Kidney (tissue), 14 donors: ENCODE data around the gene STIM1. TPM values are rescaled to one million over a fixed set of nuclear protein-coding genes. Genes with fewer than 3 reads are reported as not detected.

Experiments
- DNase-seq, 5 donors: peaks; one replicate each; pipeline ENCODE4 v3.0.0-alpha.2; 2013 to 2020
- FAIRE-seq: peaks from 2 replicates; lab custom pipeline; 2012; peaks lifted over from hg19 to GRCh38; lab: Jason Lieb, UNC
- H3K27ac ChIP-seq, 2 donors: one replicate each; pipeline ENCODE4 v1.7.0; 2013; ENCODE audit warnings: low read depth in 2 of 2, low read length in 2 of 2, inconsistent platforms in 1 of 2
- H3K27me3 ChIP-seq: one replicate; pipeline ENCODE4 v1.7.1; 2013; ENCODE audit warnings: low read length, inconsistent platforms; ENCODE audit not compliant: control insufficient read depth, insufficient read depth
- H3K36me3 ChIP-seq, 3 donors: one replicate each; pipeline versions ENCODE4 v1.7.0 to v1.7.1; 2013; ENCODE audit warnings: low read length in 3 of 3, control low read depth in 1 of 3, inconsistent platforms in 1 of 3; ENCODE audit not compliant: insufficient read depth in 3 of 3, control insufficient read depth in 2 of 3
- H3K4me1 ChIP-seq, 3 donors: one replicate each; pipeline versions ENCODE4 v1.7.0 to v1.7.1; 2013; ENCODE audit warnings: low read length in 3 of 3, inconsistent platforms in 1 of 3, low read depth in 1 of 3; ENCODE audit not compliant: control insufficient read depth in 2 of 3, insufficient read depth in 2 of 3
- H3K4me3 ChIP-seq, 3 donors: one replicate each; pipeline versions ENCODE4 v1.7.0 to v1.8.1; 2013; ENCODE audit warnings: low read length in 3 of 3, control low read depth in 1 of 3, inconsistent platforms in 1 of 3
- H3K9ac ChIP-seq, 3 donors: one replicate each; pipeline versions ENCODE4 v1.7.0 to v1.7.1; 2013; ENCODE audit warnings: low read length in 3 of 3, control low read depth in 1 of 3, inconsistent platforms in 1 of 3
- H3K9me3 ChIP-seq, 3 donors: one replicate each; pipeline versions ENCODE4 v1.7.0 to v1.7.1; 2013; ENCODE audit warnings: low read length in 3 of 3, control low read depth in 1 of 3, inconsistent platforms in 1 of 3; ENCODE audit not compliant: control insufficient read depth in 2 of 3, insufficient read depth in 1 of 3
- intact Hi-C: fragments of 100-400 bp; cut with DNase I; formaldehyde crosslinking; loops from one replicate; pipeline ENCODE4 v1.11.1; 2022
- polyA plus RNA-seq: library from polyadenylated mRNA; stranded (reverse); fragments of 350-450 nt; fragmentation: Illumina TruSeq; extraction: RNeasy Lipid Tissue Mini Kit (QIAGEN cat#74804); gene quantifications from one replicate; pipeline ENCODE4 v1.2.3, GENCODE V29; 2014; ENCODE audit warnings: low read depth, low replicate concordance; ENCODE audit not compliant: insufficient read depth
- total RNA-seq: library from RNA; stranded (reverse); fragmentation: NEBNext Ultra II Directional; extraction: Animal tissue kit (Norgen Biotek cat#: 25700); gene quantifications from one replicate; pipeline ENCODE4 v1.2.1, GENCODE V29; 2021
- TF ChIP-seq, protein P1 (sequence below): IDR thresholded peaks from 3 replicates; pipeline ENCODE4 v1.5.1; 2012; ENCODE audit warnings: mild to moderate bottlenecking, moderate library complexity, borderline replicate concordance; ENCODE audit not compliant: insufficient read depth; ENCODE audit errors: extremely low read depth
- donor health status: control.
- donor health status: control.
- donor health status: control.
- donor health status: control.
- donor health status: control.
- donor health status: DM: yes; HTN: yes; CAD: no.
- donor health status: Normal renal cell carcinoma (clear cell type).

STIM1 gene
- total and polyA plus RNA-seq, 2 donors from 2014 or later = 15.7 to 68.0 TPM

DNA sequence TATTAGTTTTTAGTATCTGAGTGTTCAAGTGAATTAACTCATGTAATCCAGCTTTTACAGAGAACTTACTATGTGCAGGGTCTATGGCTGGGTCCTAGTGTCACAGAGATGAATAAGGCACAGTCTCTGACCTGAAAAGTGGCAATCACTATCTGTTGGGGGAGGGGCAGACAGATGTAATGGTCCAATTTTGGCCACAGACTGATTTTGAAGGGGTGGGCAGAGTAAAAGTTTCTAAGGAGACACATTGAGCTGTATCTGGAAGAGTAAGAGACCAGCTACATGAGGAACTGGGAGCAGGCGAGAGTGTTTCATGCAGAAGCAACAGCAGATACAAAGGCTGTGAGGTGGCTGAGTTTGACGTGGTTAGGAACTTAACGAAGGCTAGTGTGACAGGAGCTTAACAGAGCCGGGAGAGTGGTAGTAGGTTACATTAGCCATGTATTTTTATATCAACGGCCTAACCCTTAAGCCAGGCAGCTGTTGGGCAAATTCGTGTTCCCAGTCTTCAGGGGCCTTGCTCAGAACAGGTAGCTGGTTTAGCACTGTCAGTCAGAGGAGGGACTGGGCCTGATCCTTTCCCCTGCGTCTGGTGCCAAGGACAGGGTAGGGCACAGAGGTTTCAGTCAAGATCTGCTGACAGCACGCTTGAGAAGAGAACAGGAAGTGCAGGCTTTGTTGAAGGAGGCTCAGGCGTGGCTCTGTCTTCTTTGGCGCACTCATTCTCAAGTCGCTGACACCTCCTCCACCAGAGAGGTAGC, 1.4 kb upstream of the STIM1 start:
- Histone ChIP-seq H3K27me3 (no peaks in the 10 kb centered on the region), H3K36me3 (no peaks in the 10 kb centered on the region), H3K27ac (peak overlapping the region; percentile 0 to 38), H3K4me1 (peaks cover 0 to 20% (median 10%) of the 10 kb centered on the region in 3 donors), H3K9me3 (no peaks in the 10 kb centered on the region), H3K9ac (peak overlapping the region in 1 of 3 donors; percentile 27), H3K4me3 (peak overlapping the region in 1 of 3 donors; percentile 82)
- intact Hi-C loops = loop anchor here (5.0 kb wide), 1 partner anchor 218 kb away; no protein-coding TSS in a partner anchor
- no peak for FAIRE-seq
- TF ChIP-seq, protein P1, sequence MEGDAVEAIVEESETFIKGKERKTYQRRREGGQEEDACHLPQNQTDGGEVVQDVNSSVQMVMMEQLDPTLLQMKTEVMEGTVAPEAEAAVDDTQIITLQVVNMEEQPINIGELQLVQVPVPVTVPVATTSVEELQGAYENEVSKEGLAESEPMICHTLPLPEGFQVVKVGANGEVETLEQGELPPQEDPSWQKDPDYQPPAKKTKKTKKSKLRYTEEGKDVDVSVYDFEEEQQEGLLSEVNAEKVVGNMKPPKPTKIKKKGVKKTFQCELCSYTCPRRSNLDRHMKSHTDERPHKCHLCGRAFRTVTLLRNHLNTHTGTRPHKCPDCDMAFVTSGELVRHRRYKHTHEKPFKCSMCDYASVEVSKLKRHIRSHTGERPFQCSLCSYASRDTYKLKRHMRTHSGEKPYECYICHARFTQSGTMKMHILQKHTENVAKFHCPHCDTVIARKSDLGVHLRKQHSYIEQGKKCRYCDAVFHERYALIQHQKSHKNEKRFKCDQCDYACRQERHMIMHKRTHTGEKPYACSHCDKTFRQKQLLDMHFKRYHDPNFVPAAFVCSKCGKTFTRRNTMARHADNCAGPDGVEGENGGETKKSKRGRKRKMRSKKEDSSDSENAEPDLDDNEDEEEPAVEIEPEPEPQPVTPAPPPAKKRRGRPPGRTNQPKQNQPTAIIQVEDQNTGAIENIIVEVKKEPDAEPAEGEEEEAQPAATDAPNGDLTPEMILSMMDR = no peak
- DNase-seq = no peak

DNA sequence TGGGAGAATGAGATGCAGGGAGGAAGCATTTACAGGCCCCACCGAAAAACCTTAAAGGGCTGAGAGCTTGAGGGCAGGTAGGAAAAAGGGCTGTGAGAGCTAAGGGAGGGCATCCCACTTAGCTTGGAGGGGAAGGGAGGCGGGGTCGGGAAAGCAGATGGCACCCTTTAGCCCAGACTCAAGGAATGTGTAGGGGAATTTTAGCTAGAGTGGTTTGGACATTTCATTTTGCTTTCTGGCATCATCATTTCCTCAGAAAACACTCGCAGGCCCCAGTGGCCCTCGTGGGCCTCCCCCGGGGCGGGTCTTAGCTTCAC, 846 bp upstream of the STIM1 start:
- Histone ChIP-seq H3K4me1 (peaks cover 0 to 25% (median 15%) of the 10 kb centered on the region in 3 donors), H3K27ac (peak overlapping the region in 1 of 2 donors; percentile 0), H3K4me3 (peak overlapping the region in 1 of 3 donors; percentile 82), H3K9ac (peak overlapping the region in 2 of 3 donors; percentile 27 to 73), H3K9me3 (no peaks in the 10 kb centered on the region), H3K36me3 (no peaks in the 10 kb centered on the region), H3K27me3 (no peaks in the 10 kb centered on the region)
- DNase-seq = no peak
- intact Hi-C loops = loop anchor here (5.0 kb wide), 1 partner anchor 218 kb away; no protein-coding TSS in a partner anchor
- no peak for FAIRE-seq
- TF ChIP-seq, protein P1 = no peak

DNA sequence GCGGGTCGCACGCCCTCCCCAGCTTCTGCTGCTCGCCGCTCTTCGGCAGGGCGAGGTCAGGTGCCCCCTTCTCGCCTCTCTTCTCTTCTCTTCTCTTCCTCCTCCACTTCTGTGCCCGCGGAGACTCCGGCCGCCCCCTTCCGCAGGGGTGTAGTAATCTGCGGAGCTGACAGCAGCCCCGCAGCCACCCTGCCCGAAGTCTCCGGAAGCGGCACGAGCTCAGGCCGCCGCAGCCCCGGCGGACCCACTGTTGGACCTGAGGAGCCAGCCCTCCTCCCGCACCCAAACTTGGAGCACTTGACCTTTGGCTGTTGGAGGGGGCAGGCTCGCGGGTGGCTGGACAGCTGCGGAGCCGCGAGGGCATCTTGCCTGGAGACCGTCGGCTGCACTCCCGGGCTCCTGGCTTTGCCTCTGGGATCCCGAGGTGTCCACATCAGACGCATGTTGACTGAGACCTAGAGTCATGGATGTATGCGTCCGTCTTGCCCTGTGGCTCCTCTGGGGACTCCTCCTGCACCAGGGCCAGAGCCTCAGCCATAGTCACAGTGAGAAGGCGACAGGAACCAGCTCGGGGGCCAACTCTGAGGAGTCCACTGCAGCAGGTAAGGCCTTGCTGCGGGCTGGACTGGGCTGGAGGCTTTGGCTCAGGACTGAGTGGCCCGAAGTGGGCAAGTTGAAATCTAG, 486 bp downstream of the STIM1 start:
- Histone ChIP-seq H3K27ac (peak overlapping the region; percentile 79 to 83), H3K4me3 (peak overlapping the region; percentile 50 to 71 (median 55)), H3K36me3 (no peaks in the 10 kb centered on the region), H3K9me3 (no peaks in the 10 kb centered on the region), H3K9ac (peak overlapping the region; percentile 14 to 71 (median 32)), H3K4me1 (peaks cover 0 to 26% (median 17%) of the 10 kb centered on the region in 3 donors), H3K27me3 (no peaks in the 10 kb centered on the region)
- intact Hi-C loops = no loop called here
- TF ChIP-seq, protein P1 = no peak
- DNase-seq = peak; percentile 39 to 89 (median 60)
- FAIRE-seq = no peak
